Pancreas (tissue), 10 donors: Measurements from ENCODE around the gene MOSPD3. TPM values are rescaled to one million over a fixed set of nuclear protein-coding genes. Genes with fewer than 3 reads are reported as not detected.

Experiments used
- ATAC-seq, 4 donors: fragments of 200-7000 bp; cut with Tn5 transposase; one replicate each; pipeline versions ENCODE4 v1.8.0 to v1.9.1; 2020; ENCODE audit warnings: mild to moderate bottlenecking in 4 of 4, moderate library complexity in 4 of 4
- DNase-seq, 6 donors: peaks; one replicate each; pipeline ENCODE4 v3.0.0-alpha.2; 2020
- FAIRE-seq: peaks from 2 replicates; lab custom pipeline; 2012; peaks lifted over from hg19 to GRCh38; lab: Jason Lieb, UNC
- H3K27ac ChIP-seq, 4 donors: fragments of 200-600 bp; sonication (generic); 1 replicate in 3 of 4; 2 replicates in 1 of 4; pipeline versions ENCODE4 v1.5.0 to v1.8.0; 2020
- H3K27me3 ChIP-seq, 4 donors: fragments of 200-600 bp; one replicate each; pipeline ENCODE4 v1.8.0; 2021
- H3K36me3 ChIP-seq, 3 donors: fragments of 200-600 bp; sonication (generic) in 1 of 3; one replicate each; pipeline versions ENCODE4 v1.5.0 to v1.8.0; 2020 to 2021
- H3K4me1 ChIP-seq, 3 donors: fragments of 200-600 bp; one replicate each; pipeline ENCODE4 v1.8.0; 2021
- H3K4me3 ChIP-seq, 4 donors: fragments of 200-600 bp; sonication (generic) in 2 of 4; one replicate each; pipeline versions ENCODE4 v1.5.0 to v1.8.0; 2020 to 2021
- H3K9me3 ChIP-seq, 4 donors: fragments of 200-600 bp; one replicate each; pipeline ENCODE4 v1.8.0; 2021
- CTCF ChIP-seq, 4 donors: fragments of 200-600 bp; sonication (generic) in 3 of 4; IDR thresholded peaks; one replicate each; pipeline versions ENCODE4 v1.5.0 to v1.8.0; 2021; ENCODE audit warnings: antibody characterized with exemption in 4 of 4
- WGBS, 2 donors: extraction: QIAGEN DNeasy Blood & Tissue Kit; methylation state at CpG; one replicate each; pipeline ENCODE4 v1.1.7; 2013; 5-methylcytosine and 5-hydroxymethylcytosine counted together
- intact Hi-C, 3 donors: fragments of 100-400 bp; cut with DNase I; formaldehyde crosslinking; loops; one replicate each; pipeline versions ENCODE4 v1.11.1 to v1.14.2; 2022
- polyA plus RNA-seq, 2 donors: library from polyadenylated mRNA; stranded (reverse); fragments of 200-250 nt; gene quantifications; one replicate each; pipeline ENCODE4 v1.2.3, GENCODE V29; 2013
- total RNA-seq, 6 donors: library from RNA; stranded (reverse); fragmentation: NEBNext Ultra II Directional in 4 of 6; extraction: Animal tissue kit (Norgen Biotek cat#: 25700) in 4 of 6; gene quantifications; one replicate each; pipeline versions ENCODE4 v1.2.1 to v1.2.4, GENCODE V29; 2021 to 2023
- donor health status: healthy with polysubstance abuse.
- donor health status: DM: no; HTN: no; CAD: no; lungs with moderate emphysema.
- donor health status: DM: no; HTN: no; CAD: no.
- donor health status: control.
- donor health status: control.
- donor health status: Bipolar disorder and iron deficiency.
- donor health status: DM: yes; HTN: yes; CAD: no.
- donor health status: DM: no; HTN: no; CAD: no.
- donor health status: DM: no; HTN: no; CAD: no.
- donor health status: DM: yes; HTN: yes; CAD: no.

MOSPD3 gene
- total and polyA plus RNA-seq, 8 donors, result 6.8 to 19.7 (median 10.3) TPM

- intact Hi-C loops, result no loop called here
- no peak for FAIRE-seq
- Histone ChIP-seq H3K27me3 (no peaks in the 10 kb centered on the region), H3K36me3 (no peaks in the 10 kb centered on the region), H3K9me3 (no peaks in the 10 kb centered on the region), H3K4me3 (no peak overlapping the region), H3K4me1 (no peaks in the 10 kb centered on the region), H3K27ac (no peak overlapping the region)
- no peak for ATAC-seq
- 79 to 84% methylated on average over 15 of the region's 15 CpGs for WGBS, 2 donors
- DNase-seq, result no peak
- no peak for TF ChIP-seq CTCF (IDR thresholded peaks at IDR 0.05)
Measured at GRCh38 chr7:100623951-100624824, 11.8 kb downstream of the MOSPD3 start.

GRCh38 chr7:100626055-100626454, 13.7 kb downstream of the MOSPD3 start:
- no peak for ATAC-seq

DNA sequence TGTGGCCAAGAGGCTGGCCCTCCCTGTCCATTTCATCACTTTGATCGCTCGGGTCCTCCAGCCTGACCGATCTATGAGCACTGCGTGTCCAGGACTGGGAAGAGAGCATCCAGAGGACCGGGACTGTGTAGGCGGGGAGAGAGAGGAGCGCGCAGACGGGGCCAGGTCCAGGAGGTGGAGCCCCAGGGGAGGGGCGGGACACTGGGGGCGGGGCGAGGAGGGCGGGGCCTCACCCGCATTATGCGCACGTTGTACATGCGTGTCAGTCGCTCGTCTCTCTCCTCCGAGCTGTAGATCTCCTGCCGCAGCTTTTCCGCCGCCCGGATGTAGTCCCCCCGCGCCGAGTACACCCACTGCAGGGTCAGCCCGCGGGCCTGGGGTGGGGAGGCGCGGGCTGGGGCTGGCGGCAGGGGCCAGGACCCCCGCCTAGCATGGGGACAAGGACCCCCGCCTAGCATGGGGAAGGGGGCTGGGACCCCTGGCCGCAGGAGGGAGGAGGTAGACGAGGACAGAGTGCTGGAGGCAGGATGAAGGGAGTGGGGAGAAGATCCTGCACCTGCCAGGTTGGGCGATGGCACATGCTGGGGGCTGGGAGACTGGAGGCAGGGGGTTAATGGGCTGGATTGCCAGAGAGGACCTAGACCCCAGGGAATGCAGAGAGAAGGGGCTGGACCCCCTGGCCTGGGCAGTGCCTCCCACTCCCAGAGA, 14.3 kb downstream of the MOSPD3 start:
- Histone ChIP-seq H3K27ac (no peak overlapping the region), H3K4me3 (peak overlapping the region in 1 of 4 donors; percentile 22), H3K36me3 (no peaks in the 10 kb centered on the region), H3K27me3 (no peaks in the 10 kb centered on the region), H3K9me3 (no peaks in the 10 kb centered on the region), H3K4me1 (no peaks in the 10 kb centered on the region)
- TF ChIP-seq CTCF (IDR thresholded peaks at IDR 0.05), result no peak
- FAIRE-seq, result no peak
- intact Hi-C loops, result no loop called here
- 33 to 38% methylated on average over 36 to 37 of the region's 37 CpGs for WGBS, 2 donors
- peak in 5 of 6 donors; percentile 40 to 79 (median 62) for DNase-seq
- peak; percentile 69 to 96 (median 94) for ATAC-seq

More at GRCh38 chr7:100626055-100626454, 13.7 kb downstream of the MOSPD3 start:
- Histone ChIP-seq H3K36me3 (no peaks in the 10 kb centered on the region), H3K9me3 (no peaks in the 10 kb centered on the region), H3K27me3 (no peaks in the 10 kb centered on the region), H3K4me3 (peak overlapping the region in 1 of 4 donors; percentile 22), H3K4me1 (no peaks in the 10 kb centered on the region), H3K27ac (no peak overlapping the region)
- intact Hi-C loops, result no loop called here
- 33% methylated on average over 3 of the region's 3 CpGs for WGBS, 2 donors
- FAIRE-seq (no peak), DNase-seq (no peak)
- no peak for TF ChIP-seq CTCF (IDR thresholded peaks at IDR 0.05)

GRCh38 chr7:100627238-100627549, 14.9 kb downstream of the MOSPD3 start:
- Histone ChIP-seq H3K4me3 (no peak overlapping the region), H3K27me3 (no peaks in the 10 kb centered on the region), H3K4me1 (no peaks in the 10 kb centered on the region), H3K27ac (no peak overlapping the region), H3K9me3 (no peaks in the 10 kb centered on the region), H3K36me3 (no peaks in the 10 kb centered on the region)
- DNase-seq (no peak), FAIRE-seq (no peak), ATAC-seq (no peak)
- TF ChIP-seq CTCF (IDR thresholded peaks at IDR 0.05), result no peak
- intact Hi-C loops, result no loop called here
- WGBS, 2 donors, result 81 to 85% methylated on average over 21 of the region's 21 CpGs
